GM12878 (cell line): ENCODE data around the gene ETV1. TPM values are rescaled to one million over a fixed set of nuclear protein-coding genes. Genes with fewer than 3 reads are reported as not detected.

Experiments
- ATAC-seq: fragments of 200-7000 bp; cut with Tn5 transposase; 3 replicates; pipeline ENCODE4 v1.9.1; 2020; ENCODE audit warnings: mild to moderate bottlenecking, moderate library complexity
- BruUV-seq: library from RNA; stranded (reverse); fragments of 400-500 nt; replicated peaks from 2 replicates; lab custom pipeline; 2021; lab: Mats Ljungman, UMichigan
- CTCF ChIA-PET: fragments of 300-600 bp; sonication (Branson Sonifier 250); formaldehyde crosslinking; extraction: SDS; loops from one replicate; lab custom pipeline; 2021; ENCODE audit warnings: inconsistent platforms; lab: Yijun Ruan, JAX
- POLR2A ChIA-PET: fragments of 350-600 bp; formaldehyde crosslinking; extraction: SDS; loops from one replicate; lab custom pipeline; 2021; ENCODE audit warnings: inconsistent platforms; lab: Charles Lee
- RAD21 ChIA-PET: fragments of 300-600 bp; sonication (Branson Sonifier 250); formaldehyde crosslinking; loops from one replicate; lab custom pipeline; 2023; ENCODE audit warnings: antibody characterized with exemption; ENCODE audit not compliant: unreplicated experiment; lab: Charles Lee
- SMC1A ChIA-PET: fragments of 300-600 bp; sonication (Branson Sonifier 250); formaldehyde crosslinking; loops from one replicate; lab custom pipeline; 2023; ENCODE audit not compliant: unreplicated experiment, uncharacterized antibody; lab: Charles Lee
- DNase-seq: peaks from one replicate; pipeline ENCODE4 v3.0.0-alpha.2; 2011; ENCODE audit warnings: low read depth, low spot score
- FAIRE-seq: peaks from 3 replicates; lab custom pipeline; 2011; peaks lifted over from hg19 to GRCh38; lab: Jason Lieb, UNC
- H2AFZ ChIP-seq: 2 replicates; pipeline ENCODE4 v1.6.0; 2011; ENCODE audit warnings: low read depth, low read length, control low read depth; ENCODE audit not compliant: control insufficient read depth
- H3K27ac ChIP-seq: 2 replicates; pipeline ENCODE4 v1.5.1; 2011; ENCODE audit warnings: control low read depth; ENCODE audit not compliant: control insufficient read depth, insufficient read depth
- H3K27me3 ChIP-seq, 2 experiments: replicated peaks in 1 of 2; 2 replicates each; pipeline versions ENCODE4 v1.6.0 to v1.6.1; 2011; ENCODE audit warnings: low read length in 1 of 2; ENCODE audit not compliant: control insufficient read depth in 2 of 2, insufficient read depth in 2 of 2
- H3K36me3 ChIP-seq, 2 experiments: 2 replicates each; pipeline ENCODE4 v1.5.1; 2011; ENCODE audit warnings: low read length in 1 of 2; ENCODE audit not compliant: control insufficient read depth in 2 of 2, insufficient read depth in 2 of 2
- H3K4me1 ChIP-seq: 2 replicates; pipeline ENCODE4 v1.6.1; 2011; ENCODE audit warnings: mild to moderate bottlenecking, low read length, moderate library complexity, mixed read lengths; ENCODE audit not compliant: control insufficient read depth, insufficient read depth
- H3K4me2 ChIP-seq: 2 replicates; pipeline ENCODE4 v1.6.0; 2011; ENCODE audit warnings: control low read depth; ENCODE audit not compliant: control insufficient read depth, insufficient read depth
- H3K4me3 ChIP-seq: fragments of 200-600 bp; sonication (generic); 2 replicates; pipeline ENCODE4 v1.5.1; 2016
- H3K79me2 ChIP-seq: 2 replicates; pipeline ENCODE4 v1.6.0; 2011; ENCODE audit warnings: low read length; ENCODE audit not compliant: control insufficient read depth, insufficient read depth
- H3K9ac ChIP-seq: 2 replicates; pipeline ENCODE4 v1.8.0; 2011; ENCODE audit warnings: low read length, control low read depth, mixed read lengths; ENCODE audit not compliant: control insufficient read depth, insufficient read depth
- H3K9me3 ChIP-seq: replicated peaks from 3 replicates; pipeline ENCODE4 v1.5.1; 2011; ENCODE audit warnings: mild to moderate bottlenecking, low read length; ENCODE audit not compliant: control insufficient read depth, insufficient read depth
- H4K20me1 ChIP-seq: 2 replicates; pipeline ENCODE4 v1.6.0; 2011; ENCODE audit not compliant: control insufficient read depth, insufficient read depth
- ATF7 ChIP-seq: fragments of 450-650 bp; IDR thresholded peaks from 2 replicates; pipeline ENCODE4 v1.6.1; 2016; ENCODE audit warnings: low read depth, mild to moderate bottlenecking
- BHLHE40 ChIP-seq, 2 experiments: fragments of 450-650 bp in 1 of 2; IDR thresholded peaks; 2 replicates each; pipeline ENCODE4 v1.6.1; 2011 to 2017; ENCODE audit warnings: low read depth in 2 of 2, borderline replicate concordance in 1 of 2, improper control_type of control experiment in 1 of 2, low read length in 1 of 2, mild to moderate bottlenecking in 1 of 2
- EP300 ChIP-seq, 2 experiments: fragments of 150-350 bp in 1 of 2; IDR thresholded peaks; 2 replicates each; pipeline ENCODE4 v1.6.1; 2011 to 2012; ENCODE audit warnings: low read depth in 2 of 2, low read length in 2 of 2, borderline replicate concordance in 1 of 2, improper control_type of control experiment in 1 of 2, inconsistent platforms in 1 of 2; ENCODE audit not compliant: control insufficient read depth in 1 of 2
- ETV6 ChIP-seq, 2 experiments: fragments of 450-650 bp in 1 of 2; IDR thresholded peaks in 1 of 2; conservative IDR thresholded peaks in 1 of 2; 2 replicates each; pipeline ENCODE4 v1.6.1; 2014; ENCODE audit warnings: antibody characterized with exemption in 1 of 2, borderline replicate concordance in 1 of 2, low read depth in 1 of 2, mild to moderate bottlenecking in 1 of 2, moderate library complexity in 1 of 2
- HDAC2 ChIP-seq: fragments of 200-600 bp; sonication (generic); IDR thresholded peaks from 2 replicates; pipeline ENCODE4 v1.6.1; 2017
- HDAC6 ChIP-seq: fragments of 200-600 bp; sonication (generic); IDR thresholded peaks from one replicate; pipeline ENCODE4 v1.8.0; 2017; ENCODE audit warnings: antibody characterized with exemption; ENCODE audit not compliant: unreplicated experiment
- IKZF1 ChIP-seq: fragments of 450-650 bp; conservative IDR thresholded peaks from 2 replicates; pipeline ENCODE4 v1.6.1; 2017; ENCODE audit warnings: antibody characterized with exemption, mild to moderate bottlenecking
- IKZF2 ChIP-seq, 2 experiments: fragments of 450-650 bp; IDR thresholded peaks; 2 replicates each; pipeline ENCODE4 v1.6.1; 2017; ENCODE audit warnings: mild to moderate bottlenecking in 2 of 2, moderate library complexity in 2 of 2
- SPI1 ChIP-seq: IDR thresholded peaks from 2 replicates; pipeline ENCODE4 v1.6.1; 2011; ENCODE audit warnings: low read depth, mild to moderate bottlenecking, low read length, moderate library complexity, borderline replicate concordance; ENCODE audit not compliant: insufficient read depth
- WGBS: methylation state at CpG from one replicate; pipeline ENCODE4 v1.1.6; 2016; ENCODE audit warnings: low lambda C conversion rate; ENCODE audit not compliant: insufficient replicate concordance, insufficient coverage; ENCODE audit errors: missing lambda C conversion rate; 5-methylcytosine and 5-hydroxymethylcytosine counted together
- in situ Hi-C: fragments of 300-500 bp; cut with MboI; formaldehyde crosslinking; loops from 9 replicates; pipeline ENCODE4 v1.14.3; 2018; ENCODE audit warnings: mixed read lengths
- intact Hi-C: fragments of 100-400 bp; cut with micrococcal nuclease; formaldehyde crosslinking; loops from one replicate; pipeline ENCODE4 v1.14.2; 2022; ENCODE audit not compliant: unreplicated experiment
- polyA plus RNA-seq, 11 experiments: library from polyadenylated mRNA; depleted of rRNA in 4 of 11; unstranded in 6 of 11; stranded (reverse) in 5 of 11; fragments of >200 nt; fragmentation: Nextera tagmentation in 4 of 11; fragmentation: Illumina TruSeq in 1 of 11; extraction: Ambion mirVana in 4 of 11; extraction: Trizol in 1 of 11; gene quantifications; 1 replicate in 1 of 11; 2 replicates in 10 of 11; pipeline versions ENCODE4 v1.2.1 to v1.2.3, GENCODE V29; 2011 to 2016; ENCODE audit warnings: inconsistent platforms in 2 of 11, missing spikeins in 2 of 11, low read depth in 1 of 11
- total RNA-seq, 4 experiments: library from RNA; depleted of rRNA in 3 of 4; stranded (reverse); fragments of >200 nt in 3 of 4; fragmentation: Illumina TruSeq in 1 of 4; extraction: Trizol in 1 of 4; gene quantifications; 2 replicates each; pipeline versions ENCODE4 v1.2.1 to v1.2.3, GENCODE V29; 2013 to 2021
- TF ChIP-seq, protein P1 (sequence below): IDR thresholded peaks from 2 replicates; pipeline ENCODE4 v1.6.1; 2012; ENCODE audit warnings: low read length, inconsistent platforms
- TF ChIP-seq, protein P2 (sequence below): fragments of 450-650 bp; IDR thresholded peaks from 2 replicates; pipeline ENCODE4 v1.6.1; 2017; ENCODE audit warnings: antibody characterized with exemption, mild to moderate bottlenecking, moderate library complexity
- TF ChIP-seq, protein P3 (sequence below): fragments of 450-650 bp; IDR thresholded peaks from 2 replicates; pipeline ENCODE4 v1.6.1; 2017; ENCODE audit warnings: low read depth, mild to moderate bottlenecking, moderate library complexity

Gene ETV1
- total and polyA plus RNA-seq, 10 of the 15 experiments (the other 5 are each of a cell fraction or from before 2014, with no cell fraction given), result 0.03 to 9.3 (median 0.16) TPM; not detected in 4

DNA sequence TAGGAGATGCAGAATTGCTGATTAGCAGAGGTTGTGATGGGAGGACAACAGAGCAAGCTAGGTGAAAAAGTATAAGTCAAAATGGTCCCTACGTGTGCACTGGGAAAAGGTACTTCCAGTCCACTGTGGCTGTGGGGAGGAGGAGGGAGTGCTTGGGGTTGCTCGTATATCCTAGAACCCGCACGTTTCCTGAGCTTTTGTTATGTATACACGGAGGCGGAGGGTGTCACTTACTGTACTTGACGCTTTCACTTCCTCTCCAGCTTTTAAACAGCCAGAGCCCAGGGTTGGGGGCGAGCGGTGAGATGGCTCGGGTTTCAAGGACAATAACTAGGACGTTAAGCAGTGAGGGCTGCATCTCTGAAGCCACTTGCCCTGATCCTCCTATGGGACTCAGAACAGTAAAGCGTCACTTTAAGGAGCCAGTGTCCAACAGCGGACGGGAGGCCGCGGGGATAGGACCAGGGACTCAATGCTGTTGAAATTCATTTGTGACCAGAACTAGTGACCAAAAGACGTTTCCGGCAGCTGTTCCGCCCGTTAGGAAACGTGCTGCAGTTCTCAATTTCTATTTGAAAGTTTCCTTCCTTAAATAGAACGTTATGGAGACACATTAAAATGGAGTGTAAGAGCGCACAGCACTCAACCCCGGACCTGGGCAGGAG is 985 bp upstream of the ETV1 start:
- TF ChIP-seq HDAC6 (no peak), BHLHE40 (IDR thresholded peaks at IDR 0.05; ENCODE audit: borderline replicate concordance in 1 of 2, low read depth in 2 of 2, low read length in 1 of 2) (peak; percentile 61 to 81; a peak in 2 of 4 replicates), IKZF1 (peak; percentile 67), ETV6 (conservative IDR thresholded peaks at IDR 0.05 in 1 of 2, IDR thresholded peaks at IDR 0.05 in 1 of 2; ENCODE audit: borderline replicate concordance in 1 of 2, low read depth in 1 of 2) (peak in 1 of 2 experiments; percentile 46; a peak in 2 of 4 replicates), IKZF2 (IDR thresholded peaks at IDR 0.05) (peak in 1 of 2 experiments; percentile 42; a peak in 2 of 4 replicates), SPI1 (peak; percentile 88), HDAC2 (no peak), ATF7 (peak; percentile 24; the same call in 1 of the 2 replicates), EP300 (IDR thresholded peaks at IDR 0.05; ENCODE audit: borderline replicate concordance in 1 of 2, control insufficient read depth in 1 of 2, low read depth in 2 of 2, low read length in 2 of 2) (0 out of 4 replicates have a peak, but pooled peaks of 1 of the 2 experiments have one; percentile 21)
- TF ChIP-seq, protein P1, sequence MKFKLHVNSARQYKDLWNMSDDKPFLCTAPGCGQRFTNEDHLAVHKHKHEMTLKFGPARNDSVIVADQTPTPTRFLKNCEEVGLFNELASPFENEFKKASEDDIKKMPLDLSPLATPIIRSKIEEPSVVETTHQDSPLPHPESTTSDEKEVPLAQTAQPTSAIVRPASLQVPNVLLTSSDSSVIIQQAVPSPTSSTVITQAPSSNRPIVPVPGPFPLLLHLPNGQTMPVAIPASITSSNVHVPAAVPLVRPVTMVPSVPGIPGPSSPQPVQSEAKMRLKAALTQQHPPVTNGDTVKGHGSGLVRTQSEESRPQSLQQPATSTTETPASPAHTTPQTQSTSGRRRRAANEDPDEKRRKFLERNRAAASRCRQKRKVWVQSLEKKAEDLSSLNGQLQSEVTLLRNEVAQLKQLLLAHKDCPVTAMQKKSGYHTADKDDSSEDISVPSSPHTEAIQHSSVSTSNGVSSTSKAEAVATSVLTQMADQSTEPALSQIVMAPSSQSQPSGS, result no peak
- TF ChIP-seq, protein P2, sequence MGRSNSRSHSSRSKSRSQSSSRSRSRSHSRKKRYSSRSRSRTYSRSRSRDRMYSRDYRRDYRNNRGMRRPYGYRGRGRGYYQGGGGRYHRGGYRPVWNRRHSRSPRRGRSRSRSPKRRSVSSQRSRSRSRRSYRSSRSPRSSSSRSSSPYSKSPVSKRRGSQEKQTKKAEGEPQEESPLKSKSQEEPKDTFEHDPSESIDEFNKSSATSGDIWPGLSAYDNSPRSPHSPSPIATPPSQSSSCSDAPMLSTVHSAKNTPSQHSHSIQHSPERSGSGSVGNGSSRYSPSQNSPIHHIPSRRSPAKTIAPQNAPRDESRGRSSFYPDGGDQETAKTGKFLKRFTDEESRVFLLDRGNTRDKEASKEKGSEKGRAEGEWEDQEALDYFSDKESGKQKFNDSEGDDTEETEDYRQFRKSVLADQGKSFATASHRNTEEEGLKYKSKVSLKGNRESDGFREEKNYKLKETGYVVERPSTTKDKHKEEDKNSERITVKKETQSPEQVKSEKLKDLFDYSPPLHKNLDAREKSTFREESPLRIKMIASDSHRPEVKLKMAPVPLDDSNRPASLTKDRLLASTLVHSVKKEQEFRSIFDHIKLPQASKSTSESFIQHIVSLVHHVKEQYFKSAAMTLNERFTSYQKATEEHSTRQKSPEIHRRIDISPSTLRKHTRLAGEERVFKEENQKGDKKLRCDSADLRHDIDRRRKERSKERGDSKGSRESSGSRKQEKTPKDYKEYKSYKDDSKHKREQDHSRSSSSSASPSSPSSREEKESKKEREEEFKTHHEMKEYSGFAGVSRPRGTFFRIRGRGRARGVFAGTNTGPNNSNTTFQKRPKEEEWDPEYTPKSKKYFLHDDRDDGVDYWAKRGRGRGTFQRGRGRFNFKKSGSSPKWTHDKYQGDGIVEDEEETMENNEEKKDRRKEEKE, result no peak
- TF ChIP-seq, protein P3, sequence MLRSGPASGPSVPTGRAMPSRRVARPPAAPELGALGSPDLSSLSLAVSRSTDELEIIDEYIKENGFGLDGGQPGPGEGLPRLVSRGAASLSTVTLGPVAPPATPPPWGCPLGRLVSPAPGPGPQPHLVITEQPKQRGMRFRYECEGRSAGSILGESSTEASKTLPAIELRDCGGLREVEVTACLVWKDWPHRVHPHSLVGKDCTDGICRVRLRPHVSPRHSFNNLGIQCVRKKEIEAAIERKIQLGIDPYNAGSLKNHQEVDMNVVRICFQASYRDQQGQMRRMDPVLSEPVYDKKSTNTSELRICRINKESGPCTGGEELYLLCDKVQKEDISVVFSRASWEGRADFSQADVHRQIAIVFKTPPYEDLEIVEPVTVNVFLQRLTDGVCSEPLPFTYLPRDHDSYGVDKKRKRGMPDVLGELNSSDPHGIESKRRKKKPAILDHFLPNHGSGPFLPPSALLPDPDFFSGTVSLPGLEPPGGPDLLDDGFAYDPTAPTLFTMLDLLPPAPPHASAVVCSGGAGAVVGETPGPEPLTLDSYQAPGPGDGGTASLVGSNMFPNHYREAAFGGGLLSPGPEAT, result peak; percentile 57; the same call in 1 of the 2 replicates
- TF ChIP-seq, all 136 proteins: peak for 8
- H2AFZ ChIP-seq, result peak overlapping the region; percentile 40
- ATAC-seq (peak; percentile 79), DNase-seq (no peak), FAIRE-seq (no peak)
- H3K27me3 ChIP-seq, result no peaks in the 10 kb centered on the region; a peak in 2 of 4 replicates
- H3K4me1 ChIP-seq, result no peaks in the 10 kb centered on the region
- peak overlapping the region; percentile 36; the same call in 1 of the 2 replicates for H3K4me3 ChIP-seq
- 5% methylated on average over 24 of the region's 24 CpGs for WGBS
- no peak overlapping the region for H3K9ac ChIP-seq
- no peaks in the 10 kb centered on the region for H3K79me2 ChIP-seq
- intact Hi-C loops (no loop called here), in situ Hi-C loops (no loop called here)
- SMC1A ChIA-PET, result interaction anchor here (0.7 to 1.4 kb wide), 3 partner anchors 10 to 1780 kb away, joined by 3 to 5 read pairs (median 3); no protein-coding TSS in a partner anchor
- POLR2A ChIA-PET, result interaction anchor here (1.0 kb wide), 2 partner anchors 10 to 20 kb away, joined by 3 to 6 read pairs; no protein-coding TSS in a partner anchor
- H4K20me1 ChIP-seq, result no peaks in the 10 kb centered on the region
- H3K36me3 ChIP-seq, result no peaks in the 10 kb centered on the region
- no TSS peak for BruUV-seq
- no peaks in the 10 kb centered on the region; the same call in 2 of the 3 replicates for H3K9me3 ChIP-seq
- H3K27ac ChIP-seq, result no peak overlapping the region
- RAD21 ChIA-PET, result interaction anchor here (0.7 to 2.1 kb wide), 3 partner anchors 9 to 20 kb away, joined by 3 to 6 read pairs (median 4); no protein-coding TSS in a partner anchor
- CTCF ChIA-PET, result interaction anchor here (0.6 to 1.7 kb wide), 4 partner anchors 11 to 59 kb away, joined by 3 to 6 read pairs (median 3); no protein-coding TSS in a partner anchor
- H3K4me2 ChIP-seq, result peak overlapping the region; percentile 24
